Measurements from ENCODE around the gene NME7. TPM values are rescaled to one million over a fixed set of nuclear protein-coding genes. Genes with fewer than 3 reads are reported as not detected.

NME7 gene
- total and polyA plus RNA-seq, 2 experiments from 2014 or later: 39.1 to 48.5 TPM

DNA sequence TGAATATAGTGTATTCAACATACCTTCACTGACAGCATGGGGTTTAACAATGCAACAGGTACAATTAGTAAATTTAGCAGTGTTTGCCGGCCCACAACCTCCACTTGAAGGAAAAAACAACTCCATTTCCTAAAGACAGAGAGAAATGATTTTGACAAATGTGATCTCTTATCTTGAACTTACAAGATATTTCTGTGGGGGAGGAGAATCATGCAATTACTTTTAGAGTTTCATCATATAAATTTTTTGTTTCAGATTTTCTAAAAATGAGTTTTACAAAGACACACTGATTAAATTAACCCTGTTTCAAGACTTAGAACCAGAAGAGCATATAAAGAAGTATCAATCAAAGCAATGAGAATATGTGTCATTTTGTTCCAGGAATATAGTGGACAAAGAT, 80.3 kb downstream of the NME7 start:
- Mint-ChIP-seq H3K4me3 (no peak overlapping the region), H3K27me3 (ENCODE audit: insufficient read depth, low read depth, poor library complexity) (no peaks in the 10 kb centered on the region), H3K4me1 (peaks cover 21% of the 10 kb centered on the region), H3K9me3 (peaks cover 19% of the 10 kb centered on the region), H3K36me3 (ENCODE audit: low read depth) (peaks cover 30% of the 10 kb centered on the region), H3K27ac (peak overlapping the region; percentile 95)
- peak overlapping the region; percentile 86 for H3K27ac ChIP-seq (ENCODE audit: low read depth)
- DNase-seq (ENCODE audit: low spot score): no peak
- no peaks in the 10 kb centered on the region for H3K36me3 ChIP-seq (ENCODE audit: insufficient read depth)
- TF ChIP-seq NANOG (IDR thresholded peaks at IDR 0.05; ENCODE audit: borderline replicate concordance) (no peak), STAT1 (IDR thresholded peaks at IDR 0.05; ENCODE audit: unreplicated experiment) (no peak), ZNF462 (CRISPR knock-in tag; IDR thresholded peaks at IDR 0.05) (no peak), POLR2AphosphoS5 (IDR thresholded peaks at IDR 0.05; ENCODE audit: low read depth) (no peak), EZH2phosphoT487 (IDR thresholded peaks at IDR 0.05; ENCODE audit: unreplicated experiment) (no peak), ZNF114 (CRISPR knock-in tag; IDR thresholded peaks at IDR 0.05) (no peak), EZH2 (IDR thresholded peaks at IDR 0.05; ENCODE audit: low read depth, unreplicated experiment) (no peak), JUNB (IDR thresholded peaks at IDR 0.05; ENCODE audit: unreplicated experiment) (no peak), CREB1 (CRISPR knock-in tag; IDR thresholded peaks at IDR 0.05; ENCODE audit: low read depth) (no peak), ZNF331 (CRISPR knock-in tag; IDR thresholded peaks at IDR 0.05; ENCODE audit: low read depth) (no peak)
- TF ChIP-seq, protein P1, sequence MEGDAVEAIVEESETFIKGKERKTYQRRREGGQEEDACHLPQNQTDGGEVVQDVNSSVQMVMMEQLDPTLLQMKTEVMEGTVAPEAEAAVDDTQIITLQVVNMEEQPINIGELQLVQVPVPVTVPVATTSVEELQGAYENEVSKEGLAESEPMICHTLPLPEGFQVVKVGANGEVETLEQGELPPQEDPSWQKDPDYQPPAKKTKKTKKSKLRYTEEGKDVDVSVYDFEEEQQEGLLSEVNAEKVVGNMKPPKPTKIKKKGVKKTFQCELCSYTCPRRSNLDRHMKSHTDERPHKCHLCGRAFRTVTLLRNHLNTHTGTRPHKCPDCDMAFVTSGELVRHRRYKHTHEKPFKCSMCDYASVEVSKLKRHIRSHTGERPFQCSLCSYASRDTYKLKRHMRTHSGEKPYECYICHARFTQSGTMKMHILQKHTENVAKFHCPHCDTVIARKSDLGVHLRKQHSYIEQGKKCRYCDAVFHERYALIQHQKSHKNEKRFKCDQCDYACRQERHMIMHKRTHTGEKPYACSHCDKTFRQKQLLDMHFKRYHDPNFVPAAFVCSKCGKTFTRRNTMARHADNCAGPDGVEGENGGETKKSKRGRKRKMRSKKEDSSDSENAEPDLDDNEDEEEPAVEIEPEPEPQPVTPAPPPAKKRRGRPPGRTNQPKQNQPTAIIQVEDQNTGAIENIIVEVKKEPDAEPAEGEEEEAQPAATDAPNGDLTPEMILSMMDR (conservative IDR thresholded peaks at IDR 0.05; ENCODE audit: low read depth in 2 of 2): no peak
- TF ChIP-seq, protein P2, sequence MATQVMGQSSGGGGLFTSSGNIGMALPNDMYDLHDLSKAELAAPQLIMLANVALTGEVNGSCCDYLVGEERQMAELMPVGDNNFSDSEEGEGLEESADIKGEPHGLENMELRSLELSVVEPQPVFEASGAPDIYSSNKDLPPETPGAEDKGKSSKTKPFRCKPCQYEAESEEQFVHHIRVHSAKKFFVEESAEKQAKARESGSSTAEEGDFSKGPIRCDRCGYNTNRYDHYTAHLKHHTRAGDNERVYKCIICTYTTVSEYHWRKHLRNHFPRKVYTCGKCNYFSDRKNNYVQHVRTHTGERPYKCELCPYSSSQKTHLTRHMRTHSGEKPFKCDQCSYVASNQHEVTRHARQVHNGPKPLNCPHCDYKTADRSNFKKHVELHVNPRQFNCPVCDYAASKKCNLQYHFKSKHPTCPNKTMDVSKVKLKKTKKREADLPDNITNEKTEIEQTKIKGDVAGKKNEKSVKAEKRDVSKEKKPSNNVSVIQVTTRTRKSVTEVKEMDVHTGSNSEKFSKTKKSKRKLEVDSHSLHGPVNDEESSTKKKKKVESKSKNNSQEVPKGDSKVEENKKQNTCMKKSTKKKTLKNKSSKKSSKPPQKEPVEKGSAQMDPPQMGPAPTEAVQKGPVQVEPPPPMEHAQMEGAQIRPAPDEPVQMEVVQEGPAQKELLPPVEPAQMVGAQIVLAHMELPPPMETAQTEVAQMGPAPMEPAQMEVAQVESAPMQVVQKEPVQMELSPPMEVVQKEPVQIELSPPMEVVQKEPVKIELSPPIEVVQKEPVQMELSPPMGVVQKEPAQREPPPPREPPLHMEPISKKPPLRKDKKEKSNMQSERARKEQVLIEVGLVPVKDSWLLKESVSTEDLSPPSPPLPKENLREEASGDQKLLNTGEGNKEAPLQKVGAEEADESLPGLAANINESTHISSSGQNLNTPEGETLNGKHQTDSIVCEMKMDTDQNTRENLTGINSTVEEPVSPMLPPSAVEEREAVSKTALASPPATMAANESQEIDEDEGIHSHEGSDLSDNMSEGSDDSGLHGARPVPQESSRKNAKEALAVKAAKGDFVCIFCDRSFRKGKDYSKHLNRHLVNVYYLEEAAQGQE (IDR thresholded peaks at IDR 0.05; ENCODE audit: unreplicated experiment): no peak
- TF ChIP-seq, protein P3, sequence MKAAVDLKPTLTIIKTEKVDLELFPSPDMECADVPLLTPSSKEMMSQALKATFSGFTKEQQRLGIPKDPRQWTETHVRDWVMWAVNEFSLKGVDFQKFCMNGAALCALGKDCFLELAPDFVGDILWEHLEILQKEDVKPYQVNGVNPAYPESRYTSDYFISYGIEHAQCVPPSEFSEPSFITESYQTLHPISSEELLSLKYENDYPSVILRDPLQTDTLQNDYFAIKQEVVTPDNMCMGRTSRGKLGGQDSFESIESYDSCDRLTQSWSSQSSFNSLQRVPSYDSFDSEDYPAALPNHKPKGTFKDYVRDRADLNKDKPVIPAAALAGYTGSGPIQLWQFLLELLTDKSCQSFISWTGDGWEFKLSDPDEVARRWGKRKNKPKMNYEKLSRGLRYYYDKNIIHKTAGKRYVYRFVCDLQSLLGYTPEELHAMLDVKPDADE (IDR thresholded peaks at IDR 0.05): no peak
- no peak for ATAC-seq
- H4K20me1 ChIP-seq (replicated peaks; ENCODE audit: insufficient read depth): no peaks in the 10 kb centered on the region
- peaks cover 24% of the 10 kb centered on the region for H3K4me1 ChIP-seq (ENCODE audit: insufficient read depth)
- H2AFZ ChIP-seq: no peak overlapping the region
- no peaks in the 10 kb centered on the region for H3K27me3 ChIP-seq (ENCODE audit: insufficient read depth)
- no peak overlapping the region for H3K4me3 ChIP-seq
- no peaks in the 10 kb centered on the region; the same call in 1 of the 2 replicates for H3K9me2 ChIP-seq (ENCODE audit: insufficient read depth)
- H3K79me2 ChIP-seq (replicated peaks; ENCODE audit: insufficient read depth): no peaks in the 10 kb centered on the region
- no peaks in the 10 kb centered on the region for H3F3A ChIP-seq (replicated peaks; ENCODE audit: low read depth)
- peak overlapping the region; percentile 12; the same call in 1 of the 2 replicates for H3K4me2 ChIP-seq
